Adrenal gland (tissue), 5 donors: ENCODE results near the gene IFITM1.

Experiments
- POLR2A ChIP-seq, 2 donors: fragments of 450-650 bp; IDR thresholded peaks; one replicate each; pipeline ENCODE4 v1.6.1; 2017; ENCODE audit warnings: antibody characterized with exemption in 2 of 2, mild to moderate bottlenecking in 2 of 2, moderate library complexity in 1 of 2
- TF ChIP-seq, protein P1 (sequence below), 6 experiments: fragments of 450-650 bp in 4 of 6; fragments of 200-600 bp in 2 of 6; sonication (generic) in 1 of 6; IDR thresholded peaks; 1 replicate in 5 of 6; 2 replicates in 1 of 6; pipeline versions ENCODE4 v1.5.1 to v1.8.0; 2016 to 2021; ENCODE audit warnings: antibody characterized with exemption in 6 of 6, mild to moderate bottlenecking in 2 of 6, moderate library complexity in 1 of 6
- donor health status: DM: no; HTN: no; CAD: no.

DNA sequence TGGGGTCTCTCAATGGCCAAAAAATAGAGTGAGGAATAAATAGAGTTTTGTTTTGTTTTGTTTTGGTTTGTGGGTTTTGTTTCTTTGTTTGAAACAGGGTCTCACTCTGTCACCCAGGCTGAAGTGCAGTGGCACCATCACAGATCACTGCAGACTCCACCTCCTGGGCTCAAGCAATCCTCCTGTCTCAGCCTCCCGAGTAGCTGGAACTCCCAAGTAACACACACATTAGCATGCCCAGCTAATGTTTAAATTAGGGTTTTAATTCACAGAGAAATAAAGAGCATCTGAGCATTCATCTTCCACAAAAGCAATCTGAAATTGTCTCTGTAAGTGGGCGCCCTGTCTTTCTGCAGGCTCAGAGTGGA is 16.0 kb downstream of the IFITM1 start:
- TF ChIP-seq, protein P1, sequence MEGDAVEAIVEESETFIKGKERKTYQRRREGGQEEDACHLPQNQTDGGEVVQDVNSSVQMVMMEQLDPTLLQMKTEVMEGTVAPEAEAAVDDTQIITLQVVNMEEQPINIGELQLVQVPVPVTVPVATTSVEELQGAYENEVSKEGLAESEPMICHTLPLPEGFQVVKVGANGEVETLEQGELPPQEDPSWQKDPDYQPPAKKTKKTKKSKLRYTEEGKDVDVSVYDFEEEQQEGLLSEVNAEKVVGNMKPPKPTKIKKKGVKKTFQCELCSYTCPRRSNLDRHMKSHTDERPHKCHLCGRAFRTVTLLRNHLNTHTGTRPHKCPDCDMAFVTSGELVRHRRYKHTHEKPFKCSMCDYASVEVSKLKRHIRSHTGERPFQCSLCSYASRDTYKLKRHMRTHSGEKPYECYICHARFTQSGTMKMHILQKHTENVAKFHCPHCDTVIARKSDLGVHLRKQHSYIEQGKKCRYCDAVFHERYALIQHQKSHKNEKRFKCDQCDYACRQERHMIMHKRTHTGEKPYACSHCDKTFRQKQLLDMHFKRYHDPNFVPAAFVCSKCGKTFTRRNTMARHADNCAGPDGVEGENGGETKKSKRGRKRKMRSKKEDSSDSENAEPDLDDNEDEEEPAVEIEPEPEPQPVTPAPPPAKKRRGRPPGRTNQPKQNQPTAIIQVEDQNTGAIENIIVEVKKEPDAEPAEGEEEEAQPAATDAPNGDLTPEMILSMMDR (IDR thresholded peaks at IDR 0.05): no peak
- TF ChIP-seq POLR2A (IDR thresholded peaks at IDR 0.05): no peak
